IPS DF 6.9 (cell line): ENCODE measurements around the gene MYMX.
"Not testable (repeated sequence)": the region's sequence is repeated elsewhere in the genome, so short reads cannot be mapped to it uniquely, and the experiment has no call there.

Source experiments
- DNase-seq: peaks from one replicate; pipeline ENCODE4 v3.0.0-alpha.2; 2013; ENCODE audit warnings: low read depth, low spot score
- H3K27ac ChIP-seq: one replicate; pipeline ENCODE4 v1.5.1; 2013; ENCODE audit warnings: low read length, control low read depth
- H3K27me3 ChIP-seq: 2 replicates; pipeline ENCODE4 v1.6.1; 2013; ENCODE audit warnings: mild to moderate bottlenecking, low read length; ENCODE audit not compliant: control insufficient read depth, insufficient read depth
- H3K36me3 ChIP-seq: 2 replicates; pipeline ENCODE4 v1.6.1; 2013; ENCODE audit warnings: low read length; ENCODE audit not compliant: control insufficient read depth, insufficient read depth
- H3K4me1 ChIP-seq: 2 replicates; pipeline ENCODE4 v1.6.1; 2013; ENCODE audit warnings: low read length; ENCODE audit not compliant: control insufficient read depth, insufficient read depth
- H3K4me3 ChIP-seq: 2 replicates; pipeline ENCODE4 v1.5.1; 2013; ENCODE audit warnings: mild to moderate bottlenecking, low read length
- H3K9me3 ChIP-seq: 2 replicates; pipeline ENCODE4 v1.6.1; 2013; ENCODE audit warnings: low read length, inconsistent platforms; ENCODE audit not compliant: control insufficient read depth, insufficient read depth
- WGBS: extraction: QIAGEN DNeasy Blood & Tissue Kit; methylation state at CpG from one replicate; pipeline ENCODE4 v1.1.7; 2013; ENCODE audit warnings: mixed read lengths, missing lambda C conversion rate; ENCODE audit not compliant: insufficient read length, insufficient coverage; 5-methylcytosine and 5-hydroxymethylcytosine counted together

Gene MYMX

GRCh38 chr6:44186635-44187025 is 30.1 kb upstream of the MYMX start:
- Histone ChIP-seq H3K9me3 (no peaks in the 10 kb centered on the region), H3K36me3 (no peaks in the 10 kb centered on the region), H3K27me3 (no peaks in the 10 kb centered on the region), H3K4me3 (no peak overlapping the region), H3K27ac (no peak overlapping the region), H3K4me1 (peaks cover 3% of the 10 kb centered on the region; the same call in 1 of the 2 replicates)
- WGBS: no CpG with 5 or more reads among the region's 7 CpGs
- DNase-seq: no peak

GRCh38 chr6:44188819-44189218 is 27.9 kb upstream of the MYMX start:
- peaks cover 3% of the 10 kb centered on the region; the same call in 1 of the 2 replicates for H3K4me1 ChIP-seq
- H3K27me3 ChIP-seq: no peaks in the 10 kb centered on the region
- no CpG with 5 or more reads among the region's 2 CpGs for WGBS
- H3K9me3 ChIP-seq: no peaks in the 10 kb centered on the region
- no peak for DNase-seq
- H3K36me3 ChIP-seq: no peaks in the 10 kb centered on the region
- H3K27ac ChIP-seq: no peak overlapping the region
- no peak overlapping the region for H3K4me3 ChIP-seq

GRCh38 chr6:44189257-44189656 is 27.5 kb upstream of the MYMX start:
- Histone ChIP-seq H3K4me1 (0 out of 2 replicates have a peak, but pooled peaks cover 2% of the 10 kb centered on the region), H3K27ac (no peak overlapping the region), H3K4me3 (no peak overlapping the region), H3K27me3 (no peaks in the 10 kb centered on the region), H3K9me3 (no peaks in the 10 kb centered on the region), H3K36me3 (no peaks in the 10 kb centered on the region)
- no peak for DNase-seq
- WGBS: no CpG with 5 or more reads among the region's 2 CpGs

GRCh38 chr6:44190715-44191114 is 26.0 kb upstream of the MYMX start:
- H3K36me3 ChIP-seq: no peaks in the 10 kb centered on the region
- no peak for DNase-seq
- no peak overlapping the region for H3K4me3 ChIP-seq
- H3K27me3 ChIP-seq: no peaks in the 10 kb centered on the region
- 0 out of 2 replicates have a peak, but pooled peaks cover 2% of the 10 kb centered on the region for H3K4me1 ChIP-seq
- H3K27ac ChIP-seq: no peak overlapping the region
- no peaks in the 10 kb centered on the region for H3K9me3 ChIP-seq
- no CpG with 5 or more reads among the region's 2 CpGs for WGBS

GRCh38 chr6:44192428-44193041 is 24.2 kb upstream of the MYMX start:
- Histone ChIP-seq H3K9me3 (no peaks in the 10 kb centered on the region), H3K4me3 (no peak overlapping the region), H3K27me3 (no peaks in the 10 kb centered on the region), H3K4me1 (no peaks in the 10 kb centered on the region), H3K36me3 (no peaks in the 10 kb centered on the region), H3K27ac (no peak overlapping the region)
- DNase-seq: no peak
- no CpG with 5 or more reads among the region's 10 CpGs for WGBS

GRCh38 chr6:44193307-44193910 is 23.3 kb upstream of the MYMX start:
- WGBS: no CpG with 5 or more reads among the region's 8 CpGs
- Histone ChIP-seq H3K9me3 (no peaks in the 10 kb centered on the region), H3K27ac (no peak overlapping the region), H3K4me1 (no peaks in the 10 kb centered on the region), H3K4me3 (no peak overlapping the region), H3K27me3 (no peaks in the 10 kb centered on the region), H3K36me3 (no peaks in the 10 kb centered on the region)
- DNase-seq: no peak

- H3K9me3 ChIP-seq: no peaks in the 10 kb centered on the region
- no peak overlapping the region for H3K27ac ChIP-seq
- DNase-seq: no peak
- H3K4me3 ChIP-seq: no peak overlapping the region
- no CpG with 5 or more reads among the region's 5 CpGs for WGBS
- no peaks in the 10 kb centered on the region for H3K27me3 ChIP-seq
- H3K36me3 ChIP-seq: no peaks in the 10 kb centered on the region
- no peaks in the 10 kb centered on the region for H3K4me1 ChIP-seq
Measured at GRCh38 chr6:44194326-44194725, 22.4 kb upstream of the MYMX start.

- H3K27ac ChIP-seq, H3K4me1 ChIP-seq, H3K9me3 ChIP-seq, H3K4me3 ChIP-seq, DNase-seq, H3K27me3 ChIP-seq, H3K36me3 ChIP-seq: not testable (repeated sequence)
- no CpG with 5 or more reads among the region's 11 CpGs for WGBS
Measured at GRCh38 chr6:44196351-44196750, 20.4 kb upstream of the MYMX start.

- WGBS: no CpG with 5 or more reads among the region's 3 CpGs
- H3K36me3 ChIP-seq: no peaks in the 10 kb centered on the region
Measured at GRCh38 chr6:44198684-44199083, 18.0 kb upstream of the MYMX start.

GRCh38 chr6:44199883-44200282 is 16.8 kb upstream of the MYMX start:
- Histone ChIP-seq H3K4me3 (no peak overlapping the region), H3K36me3 (no peaks in the 10 kb centered on the region), H3K27ac (no peak overlapping the region), H3K27me3 (no peaks in the 10 kb centered on the region), H3K9me3 (no peaks in the 10 kb centered on the region), H3K4me1 (peaks cover 12% of the 10 kb centered on the region)
- WGBS: no CpG with 5 or more reads among the region's 4 CpGs
- no peak for DNase-seq

More at GRCh38 chr6:44198684-44199083, 18.0 kb upstream of the MYMX start:
- no peak overlapping the region for H3K27ac ChIP-seq
- peaks cover 12% of the 10 kb centered on the region for H3K4me1 ChIP-seq
- no peak for DNase-seq
- no peak overlapping the region for H3K4me3 ChIP-seq
- H3K9me3 ChIP-seq: no peaks in the 10 kb centered on the region
- no peaks in the 10 kb centered on the region for H3K27me3 ChIP-seq

- WGBS: no CpG with 5 or more reads among the region's 3 CpGs
- Histone ChIP-seq H3K27me3 (no peaks in the 10 kb centered on the region), H3K27ac (no peak overlapping the region), H3K9me3 (no peaks in the 10 kb centered on the region), H3K4me3 (no peak overlapping the region), H3K36me3 (no peaks in the 10 kb centered on the region), H3K4me1 (peaks cover 12% of the 10 kb centered on the region)
- DNase-seq: no peak
Measured at GRCh38 chr6:44201200-44201599, 15.5 kb upstream of the MYMX start.
